ENCODE data around the gene ST8SIA5.

ST8SIA5 gene

GRCh38 chr18:46704816-46705215 lies 52.0 kb downstream of the ST8SIA5 start:
- DNase-seq: no peak

GRCh38 chr18:46704189-46704588 lies 52.7 kb downstream of the ST8SIA5 start:
- DNase-seq: no peak

- DNase-seq: no peak
Observed at GRCh38 chr18:46702471-46702870, 54.4 kb downstream of the ST8SIA5 start.

GRCh38 chr18:46700066-46700824 lies 56.6 kb downstream of the ST8SIA5 start:
- DNase-seq: no peak

DNA sequence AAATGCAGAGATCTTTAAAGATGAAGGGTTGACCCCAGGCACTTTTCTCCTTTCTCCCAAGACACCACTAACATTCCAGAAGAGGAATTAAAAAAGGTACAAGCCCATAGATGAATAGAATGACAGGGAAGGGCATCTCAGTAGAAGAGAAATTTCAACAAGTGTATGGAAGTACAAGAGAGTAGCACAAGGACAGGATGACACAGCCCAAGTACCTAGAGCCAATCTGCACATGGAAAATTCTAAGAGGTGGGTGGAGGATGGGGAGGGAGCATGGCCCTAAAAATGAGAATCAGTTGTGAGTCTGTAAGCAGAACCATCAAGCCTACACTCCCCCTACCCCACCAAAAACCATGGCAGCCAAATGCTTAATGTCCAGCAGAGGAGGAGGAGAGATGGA lies 60.2 kb downstream of the ST8SIA5 start:
- DNase-seq: no peak

DNA sequence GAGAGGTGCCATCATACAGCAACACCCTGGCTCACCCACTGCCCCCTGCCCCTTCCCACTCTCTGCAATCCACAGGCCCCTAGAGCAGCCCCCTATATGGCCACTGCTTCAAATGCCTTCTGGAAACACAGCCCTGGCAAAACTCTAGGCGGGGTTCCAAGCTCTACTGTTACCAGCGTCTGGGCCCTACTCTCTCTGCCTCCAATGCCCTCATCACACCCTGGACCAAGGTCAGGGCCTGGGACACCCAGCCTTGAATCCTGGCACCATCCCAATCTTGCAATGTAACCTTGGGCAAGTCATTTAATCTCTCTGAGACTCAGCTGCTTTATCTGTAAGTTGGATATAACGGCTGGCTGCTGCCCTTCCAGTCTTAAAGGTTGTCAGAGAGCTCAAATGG lies 60.6 kb downstream of the ST8SIA5 start:
- no peak for DNase-seq

DNA sequence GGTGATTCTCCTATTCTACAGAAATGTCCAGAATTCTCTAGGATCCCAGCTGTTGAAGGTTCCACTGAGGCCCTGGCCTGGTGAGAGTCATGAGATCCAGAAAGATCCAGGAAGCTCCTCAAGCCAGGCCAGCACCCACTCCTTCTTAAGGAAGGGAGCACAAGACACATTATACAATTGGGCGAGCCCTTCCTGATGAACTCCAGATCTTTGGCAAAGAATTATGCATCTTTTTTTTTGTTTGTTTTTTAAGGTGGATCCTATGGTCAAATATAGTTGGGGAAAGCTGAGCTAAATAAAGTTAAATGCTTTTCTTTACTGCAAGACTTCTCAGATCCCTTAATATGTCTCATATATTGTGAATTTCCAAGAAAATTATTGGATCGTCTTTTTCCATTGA lies 62.9 kb downstream of the ST8SIA5 start:
- no peak for DNase-seq

DNA sequence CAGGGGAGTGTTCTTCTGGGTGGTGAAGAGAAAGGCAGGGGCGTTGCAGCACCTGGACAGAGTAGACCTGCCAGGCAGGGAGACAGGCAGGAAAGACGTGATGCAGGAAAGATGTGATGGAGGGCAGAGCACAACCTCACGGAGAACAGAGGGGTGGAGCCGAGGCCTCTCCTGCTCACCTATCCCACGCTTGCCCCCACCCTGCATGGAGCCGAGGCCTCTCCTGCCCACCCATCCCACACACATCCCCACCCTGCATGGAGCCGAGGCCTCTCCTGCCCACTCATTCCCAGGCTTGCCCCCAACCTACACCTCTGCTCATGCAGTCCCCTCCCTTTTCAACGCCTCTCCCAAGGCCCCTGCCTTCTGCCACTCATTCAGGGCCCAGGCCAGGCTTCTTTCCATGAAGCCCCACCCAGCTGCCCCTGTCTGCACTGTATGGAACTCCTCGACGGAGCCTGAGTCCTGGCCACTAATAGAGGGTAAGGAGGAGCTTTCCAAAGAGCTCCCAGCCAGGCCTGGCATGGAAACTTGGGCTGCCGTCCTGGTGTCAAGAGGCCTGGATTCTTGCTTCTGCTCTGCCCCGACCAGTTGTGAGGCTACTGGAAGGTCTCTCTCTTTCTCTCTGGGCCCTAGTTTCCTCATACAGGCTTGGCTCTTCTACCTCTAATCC lies 67.9 kb downstream of the ST8SIA5 start:
- DNase-seq: no peak

DNA sequence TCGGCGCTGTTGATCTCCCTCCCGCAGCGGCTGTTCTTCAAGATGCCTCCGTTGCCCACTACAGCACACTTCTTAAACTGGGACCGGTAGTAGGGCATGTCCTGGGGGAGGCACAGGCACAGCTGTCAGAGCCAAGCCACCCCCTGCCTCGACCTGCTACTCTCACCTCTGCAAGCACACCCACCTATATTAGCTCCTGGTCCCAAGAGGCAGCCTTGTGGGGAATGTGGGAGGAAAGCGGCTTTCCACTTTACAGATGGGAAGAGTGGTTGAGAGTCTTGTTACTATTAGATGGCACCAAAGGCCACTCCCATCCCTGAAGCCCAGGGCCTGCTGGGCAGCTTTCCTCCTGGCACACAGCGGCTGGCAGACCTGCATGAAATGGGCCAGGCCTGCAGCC lies 70.7 kb downstream of the ST8SIA5 start:
- DNase-seq: no peak

- no peak for DNase-seq
Observed at GRCh38 chr18:46683252-46683651, 73.6 kb downstream of the ST8SIA5 start.

DNA sequence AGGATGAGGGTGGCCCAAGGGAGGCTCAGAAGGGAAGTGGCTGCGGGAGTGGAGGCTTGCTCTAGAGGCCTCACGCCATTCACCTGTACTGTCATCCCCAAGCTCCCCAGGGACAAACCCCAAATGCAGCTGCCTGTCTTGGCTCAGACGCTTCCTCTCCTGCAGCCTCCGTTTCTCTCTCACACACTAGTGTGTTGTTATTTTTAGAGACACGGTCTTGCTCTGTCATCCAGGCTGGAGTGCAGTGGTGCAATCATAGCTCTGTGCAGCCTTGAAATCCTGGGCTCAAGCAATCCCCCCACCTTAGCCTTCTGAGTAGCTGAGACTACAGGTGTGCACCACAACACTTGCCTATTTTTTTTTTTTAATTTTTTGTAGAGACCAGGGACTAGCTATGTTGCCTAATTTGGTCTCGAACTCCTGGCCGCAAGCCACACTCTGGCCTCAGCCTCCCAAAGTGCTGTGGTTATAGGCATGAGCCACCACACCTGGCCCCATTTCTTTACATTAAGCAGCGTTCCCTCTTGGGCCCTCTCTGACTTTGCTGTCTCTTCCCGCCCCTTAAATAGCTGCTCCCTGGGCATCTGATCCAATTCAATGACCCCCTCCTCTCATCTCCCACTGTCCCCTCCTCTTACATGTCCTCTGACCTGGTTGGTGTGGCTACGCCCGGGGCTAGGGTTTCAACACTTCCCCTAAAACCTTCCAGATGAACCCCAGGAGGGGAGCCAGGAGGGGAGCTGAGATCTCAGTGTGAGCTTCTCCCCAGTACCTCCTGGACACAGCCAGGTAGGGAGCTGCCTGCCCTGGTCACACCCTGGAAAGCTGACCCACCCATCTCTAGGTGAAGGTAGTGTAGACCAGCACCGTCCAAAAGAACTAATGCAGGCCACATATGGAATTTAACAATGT lies 75.8 kb downstream of the ST8SIA5 start:
- DNase-seq: no peak

GRCh38 chr18:46679846-46680598 lies 76.8 kb downstream of the ST8SIA5 start:
- no peak for DNase-seq

- DNase-seq: no peak
Observed at GRCh38 chr18:46678785-46679399, 78.0 kb downstream of the ST8SIA5 start.

GRCh38 chr18:46678041-46678440 lies 78.8 kb downstream of the ST8SIA5 start:
- no peak for DNase-seq

DNA sequence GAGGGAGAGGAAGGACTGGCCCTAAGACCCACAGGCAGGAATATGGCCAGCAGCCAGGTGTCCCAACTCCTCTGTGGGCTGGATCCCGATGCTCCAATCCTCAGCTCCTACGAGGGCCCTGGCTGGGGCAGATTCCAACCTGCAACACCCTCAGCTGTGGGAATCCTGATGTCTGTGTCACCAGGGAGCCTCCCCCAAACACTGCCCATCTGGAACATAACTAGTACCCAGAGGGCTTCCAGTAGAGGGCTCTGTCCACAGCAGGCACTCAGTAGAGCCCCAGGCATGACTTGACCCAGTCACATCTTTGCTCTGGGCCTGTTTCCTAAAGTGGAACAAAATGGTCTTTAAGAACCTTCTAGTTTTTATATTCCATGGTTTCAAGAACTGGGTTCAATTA lies 79.2 kb downstream of the ST8SIA5 start:
- DNase-seq: no peak

DNA sequence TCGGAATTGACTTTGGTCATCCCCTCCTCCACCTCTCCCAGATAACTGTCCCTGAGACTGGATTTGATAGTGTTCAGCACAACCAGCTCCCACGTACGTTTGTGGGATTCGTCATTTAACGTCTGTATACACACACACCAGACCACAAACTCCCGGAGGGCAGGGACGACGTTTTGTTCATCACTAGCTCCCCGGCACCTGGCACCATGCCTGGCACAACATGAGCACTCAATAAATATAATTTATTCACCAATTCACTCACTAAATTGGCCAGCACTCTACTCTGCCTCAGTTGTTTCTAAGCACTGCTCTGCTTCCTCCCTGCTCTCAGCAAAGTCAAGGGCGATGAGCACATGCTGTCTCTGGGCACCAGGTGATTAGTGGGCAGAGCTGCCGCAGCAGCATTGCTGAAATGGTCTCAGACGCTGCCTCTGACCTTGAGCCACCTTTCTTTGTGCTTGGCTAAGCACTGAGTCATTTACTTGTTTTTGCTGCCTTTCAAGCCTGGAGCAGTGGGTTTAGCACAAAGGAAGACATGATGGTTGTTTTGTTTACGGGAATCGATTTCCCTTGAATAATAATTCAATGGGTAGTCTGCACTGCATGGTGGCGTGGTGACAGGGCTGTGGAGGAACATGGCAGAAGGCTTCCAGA lies 80.5 kb downstream of the ST8SIA5 start:
- no peak for DNase-seq

DNA sequence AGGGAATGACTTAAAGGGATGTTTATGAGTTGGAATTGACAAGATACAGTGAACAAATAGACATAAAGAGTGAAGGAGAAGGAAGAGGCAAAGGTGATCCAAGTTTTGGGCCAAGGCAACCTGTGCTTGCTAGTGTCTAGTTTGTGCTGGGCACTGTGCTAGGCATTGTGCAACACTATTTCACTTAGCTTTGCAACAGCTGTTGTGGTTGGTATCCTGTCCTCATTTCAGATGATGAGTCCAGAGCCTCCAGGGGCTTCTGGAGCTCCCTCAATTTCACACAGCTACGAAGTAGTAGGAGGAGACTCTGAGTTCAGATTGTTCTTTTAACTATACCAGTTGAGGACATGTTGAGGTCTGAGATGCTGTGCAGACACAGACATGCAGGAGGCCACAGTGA lies 81.7 kb downstream of the ST8SIA5 start:
- DNase-seq: no peak

DNA sequence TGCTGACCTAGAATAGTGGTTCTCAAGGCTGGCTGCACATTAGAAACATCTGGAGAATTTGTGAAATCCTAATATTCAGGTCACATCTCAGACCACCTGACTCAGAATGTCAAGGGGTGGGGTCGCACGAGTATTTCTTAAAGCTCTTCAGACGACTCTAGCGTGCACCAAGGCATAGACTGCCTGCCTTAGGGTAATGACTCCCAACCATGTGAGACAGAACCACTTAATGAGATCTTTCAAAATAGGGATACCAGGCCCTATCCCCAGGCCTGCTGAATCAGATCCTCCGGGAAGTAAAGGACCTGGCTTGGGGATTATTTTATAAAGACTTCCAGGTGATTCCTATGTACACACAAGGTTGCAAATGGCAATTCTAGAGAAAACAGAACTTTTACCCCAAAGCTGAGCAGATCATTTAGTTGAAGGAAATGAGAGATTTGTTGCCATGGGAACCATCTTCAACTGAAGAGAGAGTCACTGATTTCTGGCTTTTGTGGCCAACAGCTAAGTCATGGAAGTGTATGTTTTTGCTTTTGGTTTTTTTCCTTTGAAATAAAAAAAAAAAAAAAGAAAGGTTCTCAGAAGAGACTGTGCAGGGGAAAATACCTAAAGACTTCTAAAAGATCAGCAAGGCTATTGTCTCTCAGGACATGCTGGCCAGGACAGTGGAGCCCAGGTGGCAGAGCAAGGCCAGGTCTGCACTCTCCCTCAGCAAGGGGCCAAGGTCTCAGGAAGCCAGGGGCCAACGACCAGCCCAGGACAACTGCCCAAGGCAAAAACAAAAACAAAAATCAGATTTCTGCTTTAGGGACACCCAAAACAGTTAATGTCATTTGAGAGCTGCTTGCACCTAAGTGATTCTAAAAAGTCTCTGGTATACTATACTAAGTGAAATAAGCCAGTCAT lies 84.5 kb downstream of the ST8SIA5 start:
- no peak for DNase-seq

- DNase-seq: no peak
Observed at GRCh38 chr18:46668694-46669093, 88.2 kb downstream of the ST8SIA5 start.

DNA sequence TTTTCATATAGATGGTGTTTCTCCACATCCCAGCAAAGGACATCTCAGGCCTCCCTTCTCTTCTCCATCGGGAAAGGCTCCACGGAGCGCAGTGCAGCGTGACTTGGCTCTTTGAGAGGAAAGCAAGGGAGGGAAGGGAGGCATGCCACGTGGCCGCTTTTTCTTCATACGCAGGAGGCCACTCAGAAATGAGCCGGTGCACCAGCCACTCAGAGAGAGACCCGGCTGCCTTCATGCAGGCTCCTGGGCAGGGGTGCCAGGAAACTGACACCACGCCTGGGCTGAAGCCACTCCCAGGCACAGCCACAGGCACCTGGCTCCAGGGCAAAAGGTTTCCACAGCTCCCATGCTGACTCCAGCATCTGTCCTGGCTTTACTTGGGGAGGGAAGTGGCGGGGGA lies 88.7 kb downstream of the ST8SIA5 start:
- DNase-seq: no peak

DNA sequence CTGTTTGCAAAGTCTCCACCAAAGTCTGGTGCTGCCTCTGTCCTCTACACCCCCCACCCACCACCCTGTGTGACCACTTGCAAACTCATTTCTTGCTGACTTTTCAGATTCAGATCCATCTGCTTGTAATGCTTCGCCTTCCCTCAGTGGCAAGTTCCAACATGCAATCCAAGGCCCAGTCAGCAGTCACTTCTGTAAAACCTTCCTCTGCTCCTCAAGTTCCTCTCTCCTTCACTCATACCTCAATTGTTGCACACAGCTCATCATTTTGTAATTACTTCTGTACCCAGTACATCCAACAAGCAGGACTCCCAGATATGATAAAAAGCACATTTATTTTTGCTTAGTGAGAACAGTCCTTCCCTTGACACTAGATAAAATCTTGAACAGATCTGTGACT lies 93.3 kb downstream of the ST8SIA5 start:
- no peak for DNase-seq

All from T-helper 9 cell (primary cell).